Ovary (tissue), 9 donors: Measurements from ENCODE around the gene LIN7B. TPM values are rescaled to one million over a fixed set of nuclear protein-coding genes. Genes with fewer than 3 reads are reported as not detected.
A peak's percentile ranks its signal among the peaks of the same experiment; 100 is the strongest.

Experiments
- DNase-seq, 5 donors: peaks; one replicate each; pipeline ENCODE4 v3.0.0-alpha.2; 2019 to 2020
- H3K27ac ChIP-seq, 2 donors: fragments of 200-600 bp; one replicate each; pipeline versions ENCODE4 v1.5.1 to v1.8.0; 2019 to 2022
- H3K27me3 ChIP-seq: fragments of 200-600 bp; one replicate; pipeline ENCODE4 v1.8.0; 2022
- H3K36me3 ChIP-seq: fragments of 200-600 bp; sonication (generic); one replicate; pipeline ENCODE4 v1.5.1; 2019
- H3K4me1 ChIP-seq: one replicate; pipeline ENCODE4 v1.8.1; 2013; ENCODE audit warnings: mild to moderate bottlenecking, moderate library complexity; ENCODE audit not compliant: insufficient read depth
- H3K4me3 ChIP-seq: fragments of 200-600 bp; sonication (generic); one replicate; pipeline ENCODE4 v1.5.1; 2017
- H3K9me3 ChIP-seq, 2 donors: fragments of 200-600 bp in 1 of 2; sonication (generic) in 1 of 2; one replicate each; pipeline versions ENCODE4 v1.5.1 to v1.8.1; 2013 to 2019; ENCODE audit warnings: mild to moderate bottlenecking in 1 of 2, moderate library complexity in 1 of 2
- CTCF ChIP-seq, 3 donors: fragments of 450-650 bp in 2 of 3; fragments of 200-600 bp in 1 of 3; IDR thresholded peaks; one replicate each; pipeline versions ENCODE4 v1.5.1 to v1.8.0; 2016 to 2022; ENCODE audit warnings: antibody characterized with exemption in 3 of 3, mild to moderate bottlenecking in 1 of 3
- EP300 ChIP-seq: sonication (generic); formaldehyde crosslinking; IDR thresholded peaks from one replicate; pipeline ENCODE4 v1.6.1; 2017; ENCODE audit warnings: antibody characterized with exemption
- POLR2A ChIP-seq: fragments of 450-650 bp; IDR thresholded peaks from one replicate; pipeline ENCODE4 v1.6.1; 2017; ENCODE audit warnings: antibody characterized with exemption, mild to moderate bottlenecking, moderate library complexity
- WGBS, 3 donors: extraction: QIAGEN DNeasy Blood & Tissue Kit in 1 of 3; methylation state at CpG; one replicate each; pipeline versions ENCODE4 v1.1.5 to v1.1.7; 2013 to 2017; 5-methylcytosine and 5-hydroxymethylcytosine counted together
- intact Hi-C, 4 donors: fragments of 100-400 bp; cut with DNase I; formaldehyde crosslinking; loops; one replicate each; pipeline versions ENCODE4 v1.11.0 to v1.15.1; 2022 to 2023
- polyA plus RNA-seq, 2 donors: library from polyadenylated mRNA; stranded (reverse); fragments of 200-250 nt in 1 of 2; fragments of 350-450 nt in 1 of 2; fragmentation: Illumina TruSeq in 1 of 2; extraction: RNeasy Lipid Tissue Mini Kit (QIAGEN cat#74804) in 1 of 2; gene quantifications; one replicate each; pipeline ENCODE4 v1.2.3, GENCODE V29; 2013 to 2014
- total RNA-seq, 7 donors: library from RNA; depleted of rRNA in 2 of 7; stranded (reverse); fragments of >200 nt in 2 of 7; fragmentation: NEBNext Ultra II Directional in 3 of 7; extraction: Animal tissue kit (Norgen Biotek cat#: 25700) in 3 of 7; gene quantifications; one replicate each; pipeline versions ENCODE4 v1.1.0 to v1.2.4, GENCODE V29; 2016 to 2023
- donor health status: DM: no; HTN: no; CAD: no; lungs with moderate emphysema.
- donor health status: DM: no; HTN: no; CAD: no.
- donor health status: Bipolar disorder and iron deficiency.
- donor health status: DM: yes; HTN: yes; CAD: no.
- donor health status: DM: no; HTN: no; CAD: no.
- donor health status: DM: yes; HTN: yes; CAD: no.

Gene LIN7B
- total and polyA plus RNA-seq, 9 donors = 0.82 to 9.8 (median 8.5) TPM

GRCh38 chr19:49084206-49085019 lies 29.8 kb upstream of the LIN7B start:
- intact Hi-C loops = no loop called here
- WGBS, 3 donors = 62 to 68% (median 66%) methylated on average over 26 of the region's 26 CpGs
- peak overlapping the region; percentile 79 to 81 for H3K27ac ChIP-seq
- no peaks in the 10 kb centered on the region for H3K9me3 ChIP-seq
- TF ChIP-seq POLR2A (no peak), EP300 (no peak), CTCF (IDR thresholded peaks at IDR 0.05) (no peak)
- H3K36me3 ChIP-seq = no peaks in the 10 kb centered on the region
- H3K4me3 ChIP-seq = peak overlapping the region; percentile 63
- peaks cover 10% of the 10 kb centered on the region for H3K4me1 ChIP-seq
- no peaks in the 10 kb centered on the region for H3K27me3 ChIP-seq
- peak in 2 of 5 donors; percentile 21 to 46 for DNase-seq

- Histone ChIP-seq H3K27me3 (no peaks in the 10 kb centered on the region), H3K36me3 (no peaks in the 10 kb centered on the region), H3K4me3 (peak within 1 kb of the TSS; percentile 63), H3K9me3 (no peaks in the 10 kb centered on the region), H3K27ac (peak within 1 kb of the TSS; percentile 79 to 81), H3K4me1 (peaks cover 10% of the 10 kb centered on the region)
- intact Hi-C loops = no loop called here
- 0 to 1% (median 0%) methylated on average over 60 to 89 of the region's 89 CpGs for WGBS, 3 donors
- DNase-seq = peak; percentile 99 to 100 (median 99)
- TF ChIP-seq CTCF (IDR thresholded peaks at IDR 0.05) (peak in 1 of 3 donors; percentile 34), POLR2A (peak; percentile 94), EP300 (peak; percentile 57)
These were observed 28.9 kb upstream of the LIN7B start, which contains the start of gene SNRNP70 for GRCh38 chr19:49085020-49085867. TSS of gene SNRNP70 (plus strand) at chr19:49085451. CDS start at chr19:49086415, 964 bp downstream.

- Histone ChIP-seq H3K4me3 (peak overlapping the region; percentile 63), H3K36me3 (no peaks in the 10 kb centered on the region), H3K27ac (peak overlapping the region; percentile 79 to 81), H3K9me3 (no peaks in the 10 kb centered on the region), H3K4me1 (peaks cover 10% of the 10 kb centered on the region), H3K27me3 (no peaks in the 10 kb centered on the region)
- TF ChIP-seq POLR2A (no peak), EP300 (no peak), CTCF (IDR thresholded peaks at IDR 0.05) (no peak)
- intact Hi-C loops = no loop called here
- WGBS, 3 donors = 0 to 2% (median 1%) methylated on average over 14 of the region's 14 CpGs
- DNase-seq = no peak
These were observed 28.3 kb upstream of the LIN7B start for GRCh38 chr19:49085868-49086232.

GRCh38 chr19:49086296-49086695 lies 27.9 kb upstream of the LIN7B start:
- no peak for TF ChIP-seq CTCF (IDR thresholded peaks at IDR 0.05)
- TF ChIP-seq POLR2A = no peak
- TF ChIP-seq EP300 = no peak
- Histone ChIP-seq H3K4me3 (peak overlapping the region; percentile 63), H3K4me1 (peaks cover 10% of the 10 kb centered on the region), H3K9me3 (no peaks in the 10 kb centered on the region), H3K36me3 (no peaks in the 10 kb centered on the region), H3K27me3 (no peaks in the 10 kb centered on the region), H3K27ac (no peak overlapping the region)
- no peak for DNase-seq
- WGBS, 3 donors = 23 to 41% (median 23%) methylated on average over 11 of the region's 11 CpGs
- intact Hi-C loops = no loop called here
